Large intestine (tissue), 3 donors: ENCODE results near the gene SPATA13. TPM values are rescaled to one million over a fixed set of nuclear protein-coding genes. Genes with fewer than 3 reads are reported as not detected.

Source experiments
- DNase-seq, 2 donors: peaks; one replicate each; pipeline versions ENCODE4 v3.0.0 to v3.0.0-alpha.2; 2013
- H3K27ac ChIP-seq: one replicate; pipeline ENCODE4 v1.5.1; 2013; ENCODE audit warnings: low read length
- H3K27me3 ChIP-seq: 2 replicates; pipeline ENCODE4 v1.6.1; 2013; ENCODE audit warnings: low read length; ENCODE audit not compliant: control insufficient read depth, insufficient read depth
- H3K36me3 ChIP-seq: 2 replicates; pipeline ENCODE4 v1.6.1; 2013; ENCODE audit warnings: low read length; ENCODE audit not compliant: control insufficient read depth, insufficient read depth
- H3K4me1 ChIP-seq: one replicate; pipeline ENCODE4 v1.6.1; 2013; ENCODE audit warnings: low read length; ENCODE audit not compliant: control insufficient read depth, insufficient read depth
- H3K4me3 ChIP-seq: one replicate; pipeline ENCODE4 v1.5.1; 2013; ENCODE audit warnings: low read length
- H3K9me3 ChIP-seq: one replicate; pipeline ENCODE4 v1.6.1; 2013; ENCODE audit warnings: mild to moderate bottlenecking, low read depth, low read length, moderate library complexity; ENCODE audit not compliant: control insufficient read depth
- WGBS: methylation state at CpG from one replicate; pipeline ENCODE4 v1.1.5; 2013; ENCODE audit warnings: low lambda C conversion rate; ENCODE audit not compliant: insufficient coverage; 5-methylcytosine and 5-hydroxymethylcytosine counted together
- polyA plus RNA-seq: library from polyadenylated mRNA; unstranded; fragments of 120-200 nt; gene quantifications from one replicate; pipeline ENCODE4 v1.2.1, GENCODE V29; 2013

Gene SPATA13
- polyA plus RNA-seq, 1 donor = 19.9 TPM

GRCh38 chr13:24124789-24125476 is 35.6 kb upstream of the SPATA13 start:
- H3K4me3 ChIP-seq = no peak overlapping the region
- H3K4me1 ChIP-seq = peaks cover 28% of the 10 kb centered on the region
- WGBS = no CpG with 5 or more reads among the region's 9 CpGs
- no peak overlapping the region for H3K27ac ChIP-seq
- H3K27me3 ChIP-seq = no peaks in the 10 kb centered on the region
- H3K36me3 ChIP-seq = no peaks in the 10 kb centered on the region
- no peaks in the 10 kb centered on the region for H3K9me3 ChIP-seq
- DNase-seq = peak in 1 of 2 donors; percentile 62

- no CpG with 5 or more reads among the region's 2 CpGs for WGBS
- Histone ChIP-seq H3K9me3 (no peaks in the 10 kb centered on the region), H3K4me1 (peaks cover 39% of the 10 kb centered on the region), H3K4me3 (no peak overlapping the region), H3K36me3 (no peaks in the 10 kb centered on the region), H3K27me3 (no peaks in the 10 kb centered on the region), H3K27ac (peak overlapping the region; percentile 46)
- DNase-seq = peak; percentile 88 to 95
These were observed 33.3 kb upstream of the SPATA13 start for GRCh38 chr13:24127116-24127631.

GRCh38 chr13:24128112-24128511 is 32.4 kb upstream of the SPATA13 start:
- Histone ChIP-seq H3K27me3 (no peaks in the 10 kb centered on the region), H3K36me3 (no peaks in the 10 kb centered on the region), H3K4me3 (no peak overlapping the region), H3K9me3 (no peaks in the 10 kb centered on the region), H3K4me1 (peaks cover 39% of the 10 kb centered on the region), H3K27ac (no peak overlapping the region)
- no CpG with 5 or more reads among the region's 5 CpGs for WGBS
- no peak for DNase-seq

- no peak for DNase-seq
- no peaks in the 10 kb centered on the region for H3K27me3 ChIP-seq
- H3K4me3 ChIP-seq = no peak overlapping the region
- H3K9me3 ChIP-seq = no peaks in the 10 kb centered on the region
- peaks cover 39% of the 10 kb centered on the region for H3K4me1 ChIP-seq
- H3K36me3 ChIP-seq = no peaks in the 10 kb centered on the region
- no CpG with 5 or more reads among the region's 5 CpGs for WGBS
- H3K27ac ChIP-seq = no peak overlapping the region
These were observed 31.6 kb upstream of the SPATA13 start for GRCh38 chr13:24128962-24129361.

- H3K36me3 ChIP-seq = no peaks in the 10 kb centered on the region
- H3K4me3 ChIP-seq = no peak overlapping the region
- peak overlapping the region; percentile 1 for H3K27ac ChIP-seq
- H3K9me3 ChIP-seq = no peaks in the 10 kb centered on the region
- peaks cover 39% of the 10 kb centered on the region for H3K4me1 ChIP-seq
- H3K27me3 ChIP-seq = no peaks in the 10 kb centered on the region
- DNase-seq = peak in 1 of 2 donors; percentile 55
- WGBS = 0% methylated on average over 1 of the region's 12 CpGs
These were observed 30.4 kb upstream of the SPATA13 start for GRCh38 chr13:24129914-24130774.

- no peaks in the 10 kb centered on the region for H3K27me3 ChIP-seq
- no peaks in the 10 kb centered on the region for H3K9me3 ChIP-seq
- WGBS = no CpG with 5 or more reads among the region's 1 CpG
- peaks cover 31% of the 10 kb centered on the region for H3K4me1 ChIP-seq
- no peak for DNase-seq
- H3K4me3 ChIP-seq = no peak overlapping the region
- no peaks in the 10 kb centered on the region for H3K36me3 ChIP-seq
- H3K27ac ChIP-seq = no peak overlapping the region
These were observed 28.8 kb upstream of the SPATA13 start for GRCh38 chr13:24131749-24132148.

GRCh38 chr13:24133021-24133795 is 27.3 kb upstream of the SPATA13 start:
- Histone ChIP-seq H3K27ac (no peak overlapping the region), H3K4me1 (peaks cover 17% of the 10 kb centered on the region), H3K27me3 (no peaks in the 10 kb centered on the region), H3K9me3 (no peaks in the 10 kb centered on the region), H3K36me3 (no peaks in the 10 kb centered on the region), H3K4me3 (no peak overlapping the region)
- peak in 1 of 2 donors; percentile 38 for DNase-seq
- WGBS = 73% methylated on average over 2 of the region's 7 CpGs

- no peak for DNase-seq
- H3K27ac ChIP-seq = no peak overlapping the region
- H3K27me3 ChIP-seq = no peaks in the 10 kb centered on the region
- WGBS = no CpG with 5 or more reads among the region's 7 CpGs
- H3K9me3 ChIP-seq = no peaks in the 10 kb centered on the region
- H3K4me3 ChIP-seq = no peak overlapping the region
- no peaks in the 10 kb centered on the region for H3K36me3 ChIP-seq
- H3K4me1 ChIP-seq = peaks cover 15% of the 10 kb centered on the region
These were observed 26.3 kb upstream of the SPATA13 start for GRCh38 chr13:24134231-24134630.

- Histone ChIP-seq H3K4me3 (no peak overlapping the region), H3K9me3 (no peaks in the 10 kb centered on the region), H3K27me3 (no peaks in the 10 kb centered on the region), H3K36me3 (no peaks in the 10 kb centered on the region), H3K27ac (no peak overlapping the region), H3K4me1 (peaks cover 13% of the 10 kb centered on the region)
- DNase-seq = no peak
- 87% methylated on average over 3 of the region's 6 CpGs for WGBS
These were observed 25.8 kb upstream of the SPATA13 start for GRCh38 chr13:24134757-24135156.

GRCh38 chr13:24135674-24136300 is 24.7 kb upstream of the SPATA13 start:
- H3K9me3 ChIP-seq = no peaks in the 10 kb centered on the region
- no peaks in the 10 kb centered on the region for H3K36me3 ChIP-seq
- DNase-seq = no peak
- H3K27ac ChIP-seq = no peak overlapping the region
- H3K4me1 ChIP-seq = peaks cover 2% of the 10 kb centered on the region
- no peak overlapping the region for H3K4me3 ChIP-seq
- no peaks in the 10 kb centered on the region for H3K27me3 ChIP-seq
- no CpG with 5 or more reads among the region's 5 CpGs for WGBS
